T-helper 1 cell treated with Interleukin-12 subunit alpha and Interleukin-12 subunit beta and Interleukin-4 antibody, amounts not matched to agents 30 ng/mL and 1 ng/mL, for 36 hours (primary cell): ENCODE results near the gene ZNF185. TPM values are rescaled to one million over a fixed set of nuclear protein-coding genes. Genes with fewer than 3 reads are reported as not detected.
"Not testable (repeated sequence)": the region's sequence is repeated elsewhere in the genome, so short reads cannot be mapped to it uniquely, and the experiment has no call there.

Experiments
- intact Hi-C: fragments of 100-400 bp; cut with micrococcal nuclease; formaldehyde crosslinking; loops from one replicate; pipeline ENCODE4 v1.15.1; 2024
- total RNA-seq: library from RNA; stranded (reverse); gene quantifications from 2 replicates; pipeline ENCODE4 v1.2.3, GENCODE V29; 2022

Gene ZNF185
- total RNA-seq, 1 donor from 2014 or later, result 1.1 TPM

DNA sequence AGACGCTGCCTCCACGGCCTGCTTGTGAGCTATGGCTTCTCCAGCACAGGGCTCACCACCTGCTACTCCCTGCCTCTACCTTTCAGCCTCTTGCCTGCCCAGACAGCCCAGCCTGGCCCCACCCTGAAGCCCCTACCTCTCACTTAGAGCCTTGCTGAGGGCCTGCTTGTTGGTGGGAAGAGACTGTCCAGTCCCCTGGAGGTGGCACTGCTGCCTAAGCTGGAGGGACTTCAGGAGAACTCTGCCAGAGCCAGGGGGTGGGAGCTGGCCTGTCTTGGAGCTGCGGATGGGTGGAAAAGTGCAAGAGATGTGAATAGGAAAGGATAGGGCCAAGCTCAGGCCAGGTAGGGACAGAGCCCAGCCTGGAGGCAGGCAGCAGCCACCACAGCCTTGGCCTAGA lies 2.7 kb upstream of the ZNF185 start:
- intact Hi-C loops, result no loop called here

DNA sequence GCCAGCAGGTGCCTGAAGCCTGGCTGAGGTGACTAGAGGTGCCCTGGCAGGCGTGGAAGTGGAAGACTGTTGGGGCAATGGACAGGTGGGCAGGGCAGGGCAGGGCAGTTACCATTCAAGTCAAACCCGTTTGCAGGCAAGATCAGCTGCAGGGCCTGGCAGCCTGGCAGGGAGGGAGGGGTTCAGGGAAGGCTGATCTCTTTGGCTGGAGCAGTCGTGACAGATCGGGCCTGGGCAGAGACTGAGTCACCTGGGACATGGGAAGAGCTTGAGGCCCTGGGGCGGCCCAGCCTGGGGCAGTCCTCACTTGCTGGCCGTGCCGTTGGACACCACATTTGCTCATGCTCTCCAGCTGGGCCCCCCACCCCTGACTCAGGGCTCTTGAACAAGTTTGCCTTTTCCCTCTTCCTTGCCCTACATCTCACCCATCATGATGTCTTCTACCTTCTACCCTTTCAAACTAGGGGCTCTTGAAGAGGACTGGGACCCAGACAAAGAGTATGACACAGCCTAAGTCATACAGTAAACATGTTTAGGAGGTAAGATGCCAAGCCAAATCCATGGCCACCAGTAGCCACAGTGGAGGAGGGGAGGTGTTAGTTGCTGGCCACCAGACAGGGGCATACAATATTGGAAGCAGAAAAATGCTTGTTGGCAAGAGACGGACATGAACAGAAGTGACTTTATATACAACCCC lies 2.0 kb upstream of the ZNF185 start:
- intact Hi-C loops, result no loop called here

DNA sequence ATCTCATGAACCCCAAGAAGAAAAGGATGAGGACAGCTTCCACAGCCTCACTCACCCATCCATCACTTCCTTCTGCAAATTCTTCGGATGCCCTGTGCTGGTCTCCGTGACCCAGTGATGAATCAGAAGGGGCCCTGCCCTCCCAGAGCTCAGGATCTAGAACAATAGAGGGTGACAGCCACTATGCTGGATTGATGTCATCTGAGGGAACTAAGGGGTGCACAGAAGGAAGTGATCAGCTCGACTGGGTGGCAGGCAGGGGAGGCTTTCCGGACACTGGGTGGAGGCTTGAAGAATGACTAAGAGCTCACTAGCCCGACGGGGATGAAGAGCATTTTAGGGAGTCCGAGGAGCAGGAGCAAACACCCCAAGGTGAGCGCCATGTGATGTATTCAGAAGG lies 1.4 kb upstream of the ZNF185 start:
- intact Hi-C loops, result no loop called here

DNA sequence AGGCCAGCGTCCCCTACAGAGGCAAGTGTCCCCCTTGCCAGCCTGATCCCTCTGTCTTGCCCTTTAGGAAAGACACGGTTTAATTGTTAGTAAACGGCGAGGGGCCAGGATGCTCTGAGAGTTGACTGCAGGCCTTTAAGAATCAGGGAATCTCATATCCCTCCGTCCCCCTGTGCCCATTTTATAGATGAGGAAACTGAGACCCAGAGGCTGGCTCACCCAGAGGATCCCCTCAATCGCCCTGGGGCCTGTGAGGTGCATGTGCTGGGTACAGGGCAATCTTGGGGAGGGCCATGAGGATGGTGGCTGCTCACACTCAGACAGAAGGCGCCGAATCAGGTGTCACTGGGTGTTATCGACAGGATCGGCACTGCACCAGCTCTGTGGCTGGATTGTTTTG lies 575 bp downstream of the ZNF185 start:
- intact Hi-C loops, result no loop called here

DNA sequence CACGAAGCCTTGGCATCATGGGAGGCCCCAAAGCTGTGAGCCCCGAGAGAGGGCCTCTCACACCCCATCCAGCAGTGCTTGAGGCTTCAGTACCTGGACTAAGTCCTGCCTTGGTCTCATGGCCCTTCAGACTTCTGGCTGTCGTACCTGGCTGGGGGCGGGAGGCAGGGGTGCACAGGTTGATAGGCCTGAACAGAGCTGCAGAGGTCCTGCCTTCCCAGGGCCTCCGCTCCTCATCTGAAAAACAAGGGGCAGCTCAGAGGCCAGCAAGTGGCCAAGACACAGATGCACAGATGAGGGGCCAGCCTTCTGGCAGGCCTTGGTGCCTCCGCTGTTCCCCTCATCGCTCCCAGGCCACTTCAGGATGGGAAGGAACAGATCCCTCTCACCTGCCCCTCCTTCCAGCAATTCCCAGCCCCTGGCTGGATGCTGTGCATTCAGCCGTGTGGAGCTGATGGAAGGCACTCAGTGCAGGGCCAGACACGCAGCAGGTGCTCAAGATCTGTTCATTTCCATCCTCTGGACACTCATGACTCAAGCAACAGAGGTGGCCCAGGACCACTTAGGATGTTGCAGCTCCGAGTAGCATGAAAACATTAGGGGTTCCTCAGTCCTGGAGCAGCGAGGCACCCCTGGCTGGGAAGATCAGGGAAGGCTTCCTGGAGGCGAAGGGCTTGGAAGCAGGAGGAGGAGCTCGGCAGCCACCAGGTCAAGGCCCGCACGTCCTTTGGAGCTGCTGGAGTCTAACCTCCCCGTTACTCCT lies 1.4 kb downstream of the ZNF185 start:
- intact Hi-C loops, result no loop called here

DNA sequence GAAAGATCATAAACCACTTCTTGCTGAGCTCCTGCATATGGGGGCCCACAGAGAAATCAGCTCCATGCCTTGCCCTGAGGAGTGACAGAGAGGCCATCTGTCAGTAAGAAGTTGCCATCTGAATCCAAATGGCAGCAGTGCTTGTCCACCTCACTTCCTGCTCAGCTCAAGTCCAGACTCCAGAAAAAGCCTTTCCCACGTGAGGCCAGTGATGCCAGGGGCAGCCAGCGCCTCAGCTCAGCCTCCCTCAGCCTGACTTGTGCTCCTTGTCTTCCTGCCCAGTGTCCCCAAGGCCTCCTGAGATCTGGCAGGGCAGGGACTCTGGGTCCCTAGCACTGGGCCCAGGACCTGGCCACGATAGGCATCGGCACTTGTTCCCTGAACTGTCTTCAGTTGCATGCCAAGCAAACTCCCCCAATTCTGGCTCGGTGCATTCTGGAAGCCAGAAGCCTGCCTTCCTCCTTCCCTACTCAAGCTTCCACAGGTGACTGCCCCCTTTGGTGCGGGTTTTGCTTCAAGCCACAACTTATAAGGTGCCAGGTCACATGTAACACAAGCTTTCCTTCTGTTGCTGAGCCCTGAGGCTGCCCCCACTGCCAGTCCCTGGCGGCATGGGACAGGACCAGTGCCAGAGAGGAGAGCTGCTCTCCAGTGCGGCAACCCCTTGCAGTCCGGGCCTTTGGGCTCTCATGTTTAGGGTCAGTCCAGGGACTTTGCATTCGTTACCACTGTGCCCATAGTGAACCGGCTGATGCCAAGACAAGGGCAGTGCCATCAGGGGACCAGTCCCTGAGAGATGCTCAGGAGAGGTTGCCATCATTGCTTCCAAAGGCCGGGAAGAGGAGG lies 2.2 kb downstream of the ZNF185 start:
- intact Hi-C loops, result no loop called here

DNA sequence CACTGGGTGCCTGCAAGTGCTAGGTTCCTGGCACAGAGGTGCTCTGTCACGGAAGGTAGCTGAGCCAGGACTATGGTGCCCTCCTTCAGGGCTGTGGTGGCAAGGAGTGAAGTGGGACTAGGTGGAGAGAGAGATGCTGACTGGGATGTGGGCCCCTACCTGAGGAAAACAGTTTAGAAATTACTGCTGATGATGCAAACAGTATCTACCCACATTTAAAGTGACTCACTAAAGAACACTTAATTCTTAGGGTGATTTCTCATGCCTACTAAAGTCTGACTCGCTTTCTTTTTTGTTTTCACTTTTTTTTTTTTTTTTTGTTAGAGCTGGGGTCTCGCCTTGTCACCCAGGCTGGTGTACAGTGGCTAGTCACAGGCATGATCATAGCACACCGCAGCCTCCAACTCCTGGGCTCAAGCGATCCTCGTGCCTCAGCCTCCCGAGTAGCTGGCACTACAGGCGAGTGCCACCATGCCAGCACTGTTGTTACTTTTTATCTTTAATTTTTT lies 3.1 kb downstream of the ZNF185 start:
- intact Hi-C loops, result no loop called here

DNA sequence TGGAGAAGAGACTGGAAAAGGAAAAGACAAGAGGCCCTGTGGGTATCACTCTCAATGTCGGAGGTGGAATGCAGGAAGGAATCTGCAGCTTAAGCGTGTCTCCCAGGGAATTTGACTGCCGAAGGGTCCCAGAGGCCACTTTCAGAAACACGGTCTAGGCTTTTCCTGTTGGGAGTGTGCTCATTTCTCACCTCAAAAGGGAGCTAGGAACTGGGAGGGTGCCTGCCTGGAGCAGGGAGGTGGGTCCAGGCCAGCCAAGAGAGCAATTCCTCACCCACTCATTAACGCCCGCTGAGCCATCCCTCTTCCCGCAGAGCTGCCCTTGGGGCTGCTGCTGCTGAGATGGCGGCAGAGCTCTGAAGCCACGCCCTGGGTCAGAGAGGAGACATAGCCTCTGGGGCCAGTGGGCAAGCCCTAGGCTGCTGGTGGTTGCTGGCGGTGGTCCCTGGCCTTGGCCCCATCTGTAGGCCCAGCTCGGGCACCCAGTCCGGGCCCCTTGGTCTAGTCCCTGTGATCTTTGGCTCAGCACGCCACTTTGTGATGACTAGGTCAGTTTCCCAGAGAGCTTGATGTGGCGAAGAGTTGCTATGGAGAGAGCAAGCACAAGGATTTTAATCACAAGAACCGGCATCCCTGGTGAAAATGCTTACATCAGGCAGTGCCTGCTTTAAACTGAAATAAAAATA lies 4.1 kb downstream of the ZNF185 start:
- intact Hi-C loops, result no loop called here

DNA sequence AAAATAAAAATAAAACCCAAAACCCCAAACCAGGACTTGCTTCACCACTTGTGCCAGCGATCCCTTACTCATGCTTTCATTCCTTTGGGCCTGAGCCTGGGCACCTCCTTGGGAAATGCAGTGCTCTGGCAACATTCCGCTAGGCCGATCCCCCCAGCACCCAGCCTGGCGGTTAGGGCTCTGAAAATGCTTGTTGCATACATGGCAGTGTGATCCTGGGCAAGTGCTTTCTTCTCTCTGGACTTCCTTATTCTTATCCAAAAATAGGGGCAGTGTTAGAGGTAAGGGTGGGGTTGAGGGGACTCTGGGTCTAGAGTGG lies 4.6 kb downstream of the ZNF185 start:
- intact Hi-C loops, result no loop called here

DNA sequence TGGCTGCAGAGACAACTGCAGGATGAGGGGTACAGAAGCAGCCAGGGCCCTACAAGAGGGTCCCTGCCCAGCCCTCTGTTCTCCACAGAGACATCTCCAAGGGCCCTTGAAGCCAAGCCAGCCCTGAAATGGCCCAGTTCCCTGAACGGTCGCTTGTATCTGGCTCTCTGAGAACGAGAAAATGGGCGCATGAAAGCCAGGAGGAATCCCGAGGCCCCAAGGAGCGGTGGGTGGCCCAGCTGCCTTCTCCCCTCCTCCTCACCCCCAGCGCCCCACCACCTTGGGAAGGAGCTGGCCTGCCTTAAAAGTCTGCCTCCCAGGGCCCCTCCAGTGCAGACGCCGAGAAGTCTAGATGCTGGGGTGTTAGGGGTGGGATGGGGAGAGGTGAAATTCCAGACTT lies 5.7 kb downstream of the ZNF185 start:
- intact Hi-C loops, result no loop called here

DNA sequence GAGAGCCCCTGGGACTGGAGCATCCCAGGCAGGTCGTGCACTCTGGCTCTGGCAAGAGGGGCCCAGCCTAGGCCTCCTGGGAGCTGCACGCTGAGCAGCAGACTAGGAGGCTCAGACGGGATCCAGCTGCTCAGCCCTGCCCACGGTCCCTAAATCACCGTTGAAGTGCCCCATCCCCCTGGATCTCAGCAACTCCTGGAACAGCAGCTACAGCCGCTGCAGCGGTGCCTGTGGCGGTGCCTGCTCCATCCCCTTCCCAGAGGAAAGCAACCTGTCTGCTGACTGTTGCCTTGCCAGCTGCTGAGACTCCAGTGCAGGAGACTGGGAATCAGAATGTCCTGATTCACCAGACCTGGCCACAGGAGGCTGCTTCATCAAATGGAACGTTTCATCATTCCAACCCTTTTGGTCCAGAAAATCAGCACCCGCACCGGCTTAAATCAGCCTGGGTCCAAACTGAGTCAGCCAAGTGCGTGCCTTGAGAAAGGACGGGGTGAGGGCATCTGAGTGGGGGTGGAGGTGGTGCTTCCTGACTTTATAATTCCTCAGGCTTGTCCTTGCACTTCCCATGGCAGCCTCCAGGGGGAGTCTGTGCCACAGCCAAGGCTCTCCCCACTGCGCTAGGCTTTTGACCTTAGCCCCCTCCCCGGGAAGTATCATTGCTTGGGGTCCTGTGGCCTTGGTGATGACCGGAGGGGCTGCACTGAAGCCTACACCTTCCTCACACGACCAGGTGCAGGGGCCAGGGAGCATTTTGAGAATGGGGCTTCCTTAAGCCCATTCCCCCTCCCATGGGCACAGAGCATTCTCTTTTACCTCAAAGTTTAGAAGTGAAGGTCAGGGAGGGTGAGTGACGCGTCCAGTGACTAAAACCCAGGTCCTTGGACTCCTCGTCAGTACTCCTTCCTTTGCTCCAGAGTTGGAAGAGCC lies 6.5 kb downstream of the ZNF185 start:
- intact Hi-C loops, result loop anchor here (1.0 kb wide), 1 partner anchor 22 kb away; no protein-coding TSS in a partner anchor

DNA sequence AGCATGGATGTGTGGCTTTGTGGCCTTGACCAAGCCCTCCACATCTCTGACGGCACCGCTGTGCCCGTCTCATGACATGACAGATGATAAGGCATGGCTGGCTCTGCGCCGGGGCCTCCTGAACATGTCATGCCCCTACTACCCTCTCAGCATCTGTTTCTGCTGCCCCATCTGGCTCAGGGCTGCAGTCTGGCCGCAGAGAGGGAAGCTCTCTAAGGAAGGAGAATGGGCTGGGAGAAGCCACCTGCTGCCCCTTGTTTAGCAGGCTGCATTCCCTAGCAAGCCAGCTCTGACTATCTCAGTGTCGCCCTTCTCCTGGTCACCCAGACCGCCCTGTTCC lies 7.2 kb downstream of the ZNF185 start:
- intact Hi-C loops, result no loop called here

DNA sequence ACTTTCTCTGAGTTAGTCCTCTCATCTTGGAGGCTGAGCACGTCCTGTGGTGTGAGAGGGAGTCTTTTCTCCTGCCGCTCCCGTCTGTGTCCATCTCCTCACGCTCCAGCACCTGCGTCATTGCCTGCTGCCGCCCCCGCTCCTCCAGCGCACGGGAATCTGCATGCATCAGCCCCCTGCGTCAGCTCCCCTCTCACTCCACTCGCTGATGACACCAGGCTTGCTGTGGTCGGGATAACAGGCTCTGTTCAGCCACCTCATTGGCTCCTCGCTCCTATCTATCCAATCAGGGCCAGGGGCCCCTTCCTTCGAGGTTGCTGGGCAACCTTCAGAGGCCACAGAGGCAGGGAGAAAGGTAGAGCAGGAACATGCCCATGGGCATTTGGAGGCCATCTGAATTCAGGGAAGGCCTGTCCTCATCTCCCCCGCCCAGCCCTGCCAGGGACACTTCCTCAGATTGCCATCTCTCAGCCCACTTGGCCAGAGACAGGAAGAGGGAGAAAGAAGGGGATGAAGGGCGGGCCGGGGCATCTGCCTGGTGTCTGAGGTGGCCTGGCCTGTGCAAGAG lies 9.3 kb downstream of the ZNF185 start:
- intact Hi-C loops, result no loop called here

DNA sequence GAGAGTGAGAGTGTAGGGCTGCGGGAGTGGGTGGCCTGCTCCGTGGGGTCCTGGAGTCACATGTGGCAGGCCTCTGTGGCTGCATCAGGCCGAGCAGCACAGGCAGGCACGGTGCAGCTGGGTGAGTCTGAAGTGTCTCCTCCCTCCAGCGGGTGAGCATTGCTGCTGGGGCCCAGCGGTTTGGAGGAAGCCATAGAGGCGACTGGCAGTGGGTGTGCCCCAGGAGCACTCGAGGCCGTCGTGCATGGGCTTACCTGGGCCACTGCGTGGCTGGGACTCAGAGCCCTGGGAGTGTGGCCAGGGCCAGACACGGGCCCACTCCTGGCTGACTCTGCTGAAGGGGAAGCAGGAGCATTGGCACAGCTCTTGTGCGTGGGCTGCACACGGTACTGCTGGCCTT lies 10.6 kb downstream of the ZNF185 start:
- intact Hi-C loops, result no loop called here

DNA sequence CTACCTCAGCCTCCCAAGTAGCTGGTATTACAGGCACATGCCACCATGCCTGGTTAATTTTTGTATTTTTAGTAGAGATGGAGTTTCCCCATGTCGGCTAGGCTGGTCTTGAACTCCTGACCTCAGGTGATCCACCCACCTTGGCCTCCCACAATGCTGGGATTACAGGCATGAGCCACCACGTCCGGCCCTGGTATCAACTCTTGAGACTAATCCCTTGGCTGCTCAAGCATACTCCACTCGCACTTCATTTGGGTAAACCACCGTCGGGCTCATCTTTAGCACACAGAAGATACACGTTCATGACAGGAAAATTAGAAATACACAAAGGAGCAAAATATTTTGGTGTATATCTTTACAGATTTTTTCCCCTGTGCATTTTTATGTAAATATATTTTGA lies 12.2 kb downstream of the ZNF185 start:
- intact Hi-C loops, result not testable (repeated sequence)

DNA sequence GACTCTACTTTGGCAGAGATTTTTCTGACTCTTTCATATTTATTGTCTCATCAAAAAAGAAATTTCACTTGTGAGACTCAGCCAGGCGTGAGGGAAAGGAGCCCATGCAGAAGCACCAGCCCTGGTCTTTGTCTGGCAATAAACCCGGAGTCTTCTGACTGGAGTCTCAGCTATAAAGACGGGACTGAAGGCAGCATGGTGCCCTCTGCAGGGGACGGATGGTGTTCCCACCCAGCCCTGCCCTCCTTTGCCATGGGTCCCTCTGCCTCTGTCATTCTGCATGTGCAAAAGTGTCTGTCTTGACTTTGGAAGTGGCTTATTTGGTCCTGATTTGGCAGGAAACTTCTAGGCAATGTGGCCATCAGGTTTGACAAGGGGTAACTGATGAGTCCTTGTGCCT lies 14.2 kb downstream of the ZNF185 start:
- intact Hi-C loops, result no loop called here

DNA sequence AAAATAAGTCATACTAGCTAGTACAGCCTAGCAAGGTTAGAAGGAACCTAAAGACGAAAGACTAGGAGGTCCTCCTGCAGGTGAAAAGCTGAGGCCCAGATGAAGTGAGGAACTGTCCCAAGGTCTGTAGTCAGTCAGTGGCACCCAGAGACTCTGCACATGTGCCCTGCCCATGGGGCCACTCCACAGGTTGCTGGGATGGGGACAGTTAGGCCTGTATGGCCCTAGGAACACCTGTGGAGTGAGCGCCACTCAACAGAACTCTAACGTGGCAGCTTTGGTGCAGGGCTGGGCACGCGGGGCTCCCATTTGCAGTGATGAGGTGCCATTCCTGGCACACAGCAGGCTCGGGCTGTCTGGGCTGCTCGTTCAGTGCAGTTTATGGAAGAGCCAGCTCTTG lies 14.8 kb downstream of the ZNF185 start:
- intact Hi-C loops, result no loop called here

DNA sequence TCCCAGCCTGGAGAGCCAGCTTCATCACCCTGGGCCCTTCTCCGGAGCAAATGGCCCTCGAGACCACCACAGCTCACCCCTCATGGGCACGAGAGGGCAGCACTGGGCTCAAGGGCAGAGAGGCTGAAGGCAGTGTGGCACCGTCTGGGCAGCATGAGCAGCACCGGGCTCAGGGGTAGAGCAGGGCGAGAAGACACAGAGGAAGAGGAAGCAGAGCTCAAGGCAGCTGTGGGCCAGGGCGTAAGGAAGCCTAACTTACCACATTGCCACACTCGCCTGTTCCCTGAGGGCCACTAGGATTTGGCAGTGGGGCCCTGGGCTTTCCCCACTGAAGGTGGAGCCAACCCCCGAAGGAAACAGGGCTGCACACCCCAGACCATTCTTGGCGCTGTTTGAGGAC lies 15.5 kb downstream of the ZNF185 start:
- intact Hi-C loops, result no loop called here

DNA sequence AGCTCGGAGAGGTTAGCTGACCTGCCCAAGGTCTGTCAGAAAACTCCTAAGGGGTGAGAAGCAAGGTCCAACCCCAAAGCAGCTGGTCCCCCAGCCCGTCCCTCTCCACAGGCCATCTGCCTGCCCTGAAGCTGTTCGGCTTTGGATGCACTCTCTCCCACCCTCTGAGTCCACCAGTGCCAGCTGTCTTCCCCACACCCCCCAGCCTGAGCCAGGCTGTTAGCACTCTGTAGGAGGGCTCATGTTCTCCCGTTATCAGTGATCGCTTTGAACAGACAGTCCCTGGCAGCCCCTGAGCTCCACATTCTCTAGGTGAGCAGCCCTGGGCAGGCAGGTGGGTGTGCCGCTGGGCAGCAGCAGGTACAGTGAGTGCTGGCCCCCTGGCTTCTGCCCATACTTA lies 16.0 kb downstream of the ZNF185 start:
- intact Hi-C loops, result no loop called here

DNA sequence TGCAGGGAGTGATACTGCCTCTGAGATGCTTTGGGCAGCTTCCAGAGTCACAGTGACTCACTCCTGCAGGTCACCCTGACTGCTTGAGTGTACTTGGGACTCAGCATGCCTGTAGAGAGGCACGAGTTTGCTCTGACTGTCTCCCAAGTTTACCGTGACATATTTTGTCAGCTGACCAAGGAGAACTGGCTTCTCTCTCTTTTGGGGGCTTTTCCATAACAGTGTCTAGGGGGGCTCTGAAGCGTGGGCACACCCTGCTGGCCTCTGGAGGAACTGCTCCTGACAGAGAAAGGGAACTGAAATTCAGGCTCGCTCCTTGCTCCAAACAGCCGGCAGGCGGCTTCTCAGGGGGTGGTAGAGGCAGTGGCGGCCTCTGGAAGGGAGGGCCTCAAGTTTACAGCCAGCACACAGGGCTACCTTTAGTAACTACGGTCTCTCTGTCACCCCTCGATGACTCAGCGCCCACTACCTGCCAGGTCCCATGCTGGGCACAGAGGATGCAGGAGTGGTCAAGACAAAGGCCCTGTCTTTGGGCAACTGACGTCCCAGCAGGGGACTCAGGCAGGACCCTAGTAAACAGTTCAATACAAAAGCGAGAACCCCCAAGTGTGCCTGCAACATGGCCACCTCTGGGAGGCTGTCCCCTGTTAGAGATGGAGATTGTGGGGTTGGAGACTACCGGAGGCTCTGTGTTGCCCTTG lies 17.8 kb downstream of the ZNF185 start:
- intact Hi-C loops, result no loop called here
